GM18499 (cell line): ENCODE measurements around the gene ELF5.
A peak's percentile ranks its signal among the peaks of the same experiment; 100 is the strongest.

Experiments
- ATAC-seq: cut with Tn5 transposase; IDR thresholded peaks from one replicate; pipeline ENCODE4 v1.9.1; 2021; ENCODE audit warnings: moderate number of reproducible peaks; ENCODE audit not compliant: insufficient read depth, unreplicated experiment

Gene ELF5

DNA sequence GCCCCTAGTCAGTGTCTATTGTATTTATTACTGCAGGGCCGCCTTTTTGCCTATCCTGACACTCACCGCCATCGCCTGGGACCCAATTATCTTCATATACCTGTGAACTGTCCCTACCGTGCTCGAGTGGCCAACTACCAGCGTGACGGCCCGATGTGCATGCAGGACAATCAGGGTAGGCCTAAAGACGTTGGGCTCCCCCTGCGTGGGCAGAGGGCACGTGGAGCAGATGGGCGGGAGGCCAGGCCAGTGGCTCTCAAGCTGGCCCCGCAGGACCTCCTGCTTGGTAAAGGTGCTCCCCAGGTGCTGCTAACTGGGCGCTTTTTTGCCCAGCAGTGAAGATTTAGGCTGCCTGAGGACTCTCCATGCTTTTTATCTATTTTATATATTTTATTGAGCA, 52.4 kb downstream of the ELF5 start:
- ATAC-seq = no peak

DNA sequence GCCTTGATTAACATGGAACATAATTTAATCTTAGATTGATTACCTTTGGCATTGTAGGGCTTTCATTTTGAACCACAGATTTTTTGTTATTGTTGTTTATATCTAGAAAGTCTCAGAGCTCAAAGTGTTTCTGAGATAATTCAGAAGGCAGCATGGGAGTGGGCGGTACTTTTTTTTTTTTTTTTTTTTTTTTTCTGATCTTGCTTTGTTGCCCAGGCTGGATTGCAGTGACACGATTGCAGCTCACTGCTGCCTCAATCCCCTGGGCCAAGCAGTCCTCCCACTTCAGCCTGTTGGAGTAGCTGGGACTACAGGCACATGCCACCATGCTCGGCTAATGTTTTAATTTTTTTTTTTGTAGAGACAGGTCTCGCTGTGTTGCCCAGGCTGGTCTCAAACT, 53.3 kb downstream of the ELF5 start:
- no peak for ATAC-seq

DNA sequence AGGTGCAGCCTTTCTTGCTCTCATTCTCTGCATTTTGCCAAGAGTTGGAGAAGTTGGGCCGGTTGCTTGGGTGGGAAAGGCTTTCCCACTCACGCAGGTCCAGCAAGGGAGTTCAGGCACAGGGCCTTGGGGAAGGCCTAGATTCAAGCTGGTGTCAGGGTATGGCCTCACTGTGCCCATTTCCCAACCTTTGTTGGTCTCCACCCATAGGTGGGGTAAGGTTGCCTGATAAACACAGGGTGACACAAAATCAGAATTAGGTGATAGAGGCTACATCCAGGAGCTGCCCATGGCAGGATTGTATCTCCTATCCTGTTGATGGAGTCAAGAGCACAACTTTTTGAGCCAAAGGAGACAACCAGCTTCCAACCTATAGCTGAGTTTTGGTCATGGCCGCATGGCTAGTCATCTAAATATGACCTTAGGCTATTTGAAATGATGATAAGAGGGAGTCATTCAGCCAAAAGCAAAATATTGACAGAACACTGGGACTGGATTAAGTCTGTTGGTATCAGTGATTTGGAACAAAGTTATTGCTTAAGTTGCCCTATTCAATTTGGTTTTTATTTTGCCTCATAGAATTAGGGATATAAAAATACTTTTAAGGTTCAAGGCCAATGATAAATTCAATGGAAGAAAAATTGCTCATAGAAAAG, 54.0 kb downstream of the ELF5 start:
- ATAC-seq = no peak

DNA sequence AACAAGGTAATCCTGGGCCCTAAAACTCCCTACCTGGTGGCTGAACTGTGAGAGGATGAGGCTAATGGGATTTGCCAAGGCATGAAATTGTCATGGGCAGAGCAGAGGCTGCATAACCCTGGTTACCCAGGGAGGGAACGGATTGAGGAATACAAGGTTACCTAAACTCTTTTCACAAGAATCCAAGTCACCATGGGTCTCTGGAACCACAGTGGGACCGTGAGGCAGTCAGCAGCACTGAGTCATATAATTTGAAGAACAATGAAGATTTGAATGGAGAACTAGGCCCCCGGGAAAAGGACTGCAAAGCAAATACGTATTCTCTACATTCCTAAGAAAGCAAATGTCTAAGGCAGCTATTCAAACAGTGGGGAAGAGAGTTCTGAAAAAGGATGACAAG, 55.1 kb downstream of the ELF5 start:
- ATAC-seq = no peak

DNA sequence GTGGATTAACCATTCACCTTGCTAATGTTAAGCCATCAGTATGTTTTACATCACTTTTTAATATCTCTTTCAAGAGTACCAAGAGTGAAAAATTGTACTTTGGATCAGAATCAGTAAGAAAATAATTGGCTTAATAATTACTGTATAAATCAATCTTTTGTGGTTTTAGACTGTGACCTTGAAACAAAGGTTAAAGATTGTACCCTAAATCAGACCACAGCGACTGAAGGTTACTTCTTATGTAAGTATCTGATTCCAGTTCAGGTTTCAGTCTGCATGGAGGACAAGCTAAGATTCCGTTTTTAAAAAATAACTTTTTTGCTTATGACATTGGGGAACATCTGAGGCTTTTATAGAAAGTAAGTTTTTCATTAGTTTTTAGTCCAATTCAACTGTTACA, 56.0 kb downstream of the ELF5 start:
- ATAC-seq = no peak

DNA sequence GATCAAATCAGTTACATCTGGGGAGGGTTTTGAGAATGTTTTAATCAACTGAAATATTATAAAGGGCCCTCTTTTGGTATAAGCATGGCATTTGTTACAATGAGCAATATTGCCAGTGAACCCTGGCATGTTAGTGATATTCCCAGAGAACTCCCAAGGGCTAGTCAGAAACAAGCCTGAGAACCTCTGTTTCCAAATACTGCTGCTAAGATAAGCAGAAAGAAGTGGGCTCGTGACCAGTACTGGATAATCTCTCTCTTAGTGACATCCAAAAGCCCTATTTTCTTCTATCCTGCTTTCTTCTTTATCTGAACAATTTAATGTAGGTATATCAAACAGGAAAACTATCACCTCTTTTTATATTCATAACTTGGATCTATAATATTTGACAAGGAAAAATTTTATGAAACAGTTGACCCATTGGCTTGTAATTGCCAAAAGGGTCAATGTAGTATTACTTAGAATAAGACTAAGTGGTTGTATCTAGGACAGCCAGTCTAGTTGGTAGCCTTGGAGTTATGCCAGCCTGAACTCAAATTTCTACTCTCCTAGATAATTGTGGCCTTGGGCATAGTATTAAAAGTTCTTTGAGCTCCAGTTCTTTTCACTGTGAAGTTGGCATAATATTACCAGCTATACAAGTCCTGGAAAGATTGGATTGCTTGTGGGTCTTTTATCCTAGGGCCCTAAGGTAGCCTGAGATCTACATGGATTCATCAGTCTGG, 59.1 kb downstream of the ELF5 start:
- no peak for ATAC-seq

DNA sequence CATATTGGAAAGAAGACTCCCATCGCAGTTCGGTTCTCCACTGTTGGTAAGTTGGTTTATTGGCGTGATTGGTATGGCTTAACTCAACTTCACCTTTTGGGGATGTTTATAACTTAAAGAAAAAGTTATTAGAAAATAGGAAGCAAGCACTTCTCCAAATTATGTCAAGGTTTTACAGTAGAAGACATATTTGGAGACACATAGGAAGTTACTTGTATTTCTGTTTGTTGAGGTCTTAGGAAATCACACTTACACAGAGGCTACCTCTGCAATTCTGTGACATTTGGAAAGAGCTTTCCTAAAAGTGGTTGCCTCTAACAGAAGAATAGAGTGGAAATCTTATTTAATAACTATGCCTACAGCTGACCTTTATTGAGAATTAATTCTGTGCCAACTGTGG, 62.5 kb downstream of the ELF5 start:
- ATAC-seq = no peak

DNA sequence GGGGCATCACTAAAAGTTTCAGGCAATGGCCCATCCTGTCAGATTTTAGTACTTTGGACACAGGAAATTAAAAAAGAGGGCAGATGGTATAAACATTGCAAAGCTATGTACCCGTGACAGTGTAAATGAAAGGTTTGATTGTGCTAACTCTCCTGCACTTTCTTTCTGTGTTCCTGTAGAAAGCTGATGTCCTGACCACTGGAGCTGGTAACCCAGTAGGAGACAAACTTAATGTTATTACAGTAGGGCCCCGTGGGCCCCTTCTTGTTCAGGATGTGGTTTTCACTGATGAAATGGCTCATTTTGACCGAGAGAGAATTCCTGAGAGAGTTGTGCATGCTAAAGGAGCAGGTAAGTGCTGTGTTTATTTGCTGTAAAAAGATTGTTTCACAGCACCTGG, 64.6 kb downstream of the ELF5 start:
- no peak for ATAC-seq

DNA sequence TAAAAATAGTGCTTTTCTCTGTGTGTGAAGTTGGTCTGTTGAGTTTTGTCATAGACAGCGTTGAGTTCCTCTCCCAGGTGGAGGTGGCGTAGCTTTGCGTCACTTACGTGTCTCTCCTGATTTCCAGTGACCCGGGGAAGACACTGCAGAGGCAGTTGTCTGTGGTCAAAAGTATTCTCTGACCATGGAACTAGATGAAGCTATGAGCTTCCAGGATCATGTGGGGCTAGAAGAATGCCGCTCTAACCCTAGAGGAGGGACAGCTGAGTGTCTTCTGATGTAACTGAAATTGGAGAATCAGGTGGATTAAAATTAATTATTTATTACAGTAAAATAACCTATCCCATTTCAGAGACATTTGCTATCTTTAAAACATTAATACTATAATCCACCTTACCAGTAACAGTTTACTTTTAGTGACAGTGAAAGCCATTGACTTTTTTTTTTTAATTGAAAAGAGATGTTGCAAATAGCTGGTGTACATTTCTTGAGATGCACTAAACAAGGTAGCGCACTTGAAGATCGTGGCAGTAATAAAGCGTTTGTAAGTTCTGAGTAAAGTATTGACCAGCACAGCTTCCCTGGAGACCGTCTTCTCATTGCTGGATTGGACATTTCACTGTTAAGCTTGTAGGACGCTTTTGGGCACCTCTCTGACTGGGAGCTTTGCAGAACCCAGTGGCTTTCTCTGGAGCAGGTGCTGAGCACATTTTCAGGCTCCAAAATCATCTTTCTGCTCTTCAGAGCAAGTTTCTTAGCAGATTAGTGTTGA, 65.2 kb downstream of the ELF5 start:
- no peak for ATAC-seq

DNA sequence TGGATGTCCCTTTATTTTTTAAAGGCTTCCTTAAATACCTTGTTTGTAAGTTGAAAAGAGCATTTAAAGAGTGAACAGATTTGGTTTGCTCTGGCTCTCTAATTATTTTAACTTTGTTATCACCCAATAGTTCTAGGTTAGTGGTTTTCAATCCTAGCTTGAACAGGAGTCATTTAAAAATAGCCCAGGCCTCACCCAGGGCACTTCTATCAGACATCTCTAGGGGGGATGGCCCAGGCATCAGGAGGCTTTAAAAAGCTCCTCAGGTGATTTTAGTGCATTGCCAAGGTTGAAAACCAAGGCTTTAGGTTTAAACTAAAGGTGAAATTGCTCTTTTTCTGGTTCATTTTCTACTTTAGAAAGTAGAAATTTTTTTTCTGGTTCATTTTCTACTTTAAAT, 66.5 kb downstream of the ELF5 start:
- no peak for ATAC-seq

DNA sequence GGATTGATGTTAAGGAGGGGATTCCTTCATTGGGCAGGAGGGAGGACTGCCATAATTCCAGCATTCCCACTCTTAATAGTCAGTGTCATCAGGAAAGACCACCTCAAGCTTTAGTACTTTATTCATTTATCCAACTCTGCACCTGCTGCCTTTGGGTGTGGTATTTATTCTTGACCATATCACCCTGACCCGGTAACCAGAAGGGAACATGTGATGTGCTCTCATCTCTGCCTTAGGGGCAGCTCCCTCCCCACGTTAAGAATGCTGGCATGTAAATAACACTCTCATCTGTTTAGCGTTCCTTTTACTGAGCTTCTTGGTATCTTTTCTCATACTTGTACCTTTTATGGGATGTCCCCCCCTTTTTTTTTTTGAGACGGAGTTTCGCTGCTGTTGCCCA, 67.2 kb downstream of the ELF5 start:
- no peak for ATAC-seq

DNA sequence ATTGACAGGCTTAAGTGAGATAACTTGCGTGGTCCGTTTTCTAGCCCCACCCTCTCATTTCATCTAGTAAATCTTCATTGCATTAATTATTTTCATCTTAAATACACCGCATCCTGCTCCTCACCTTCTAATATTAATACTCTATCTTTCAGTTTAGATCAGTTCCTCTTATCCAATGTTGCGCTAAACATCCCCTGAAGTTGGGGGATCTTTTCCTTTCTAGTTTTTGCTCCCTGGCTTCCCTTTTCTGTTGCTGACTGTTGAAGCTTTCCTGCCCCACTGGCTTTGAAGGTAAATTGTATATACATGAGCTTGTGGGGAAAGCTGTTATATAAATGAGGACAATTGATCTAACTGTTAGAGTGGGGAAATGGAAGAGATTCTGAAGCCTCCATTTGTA, 67.6 kb downstream of the ELF5 start:
- ATAC-seq = no peak

DNA sequence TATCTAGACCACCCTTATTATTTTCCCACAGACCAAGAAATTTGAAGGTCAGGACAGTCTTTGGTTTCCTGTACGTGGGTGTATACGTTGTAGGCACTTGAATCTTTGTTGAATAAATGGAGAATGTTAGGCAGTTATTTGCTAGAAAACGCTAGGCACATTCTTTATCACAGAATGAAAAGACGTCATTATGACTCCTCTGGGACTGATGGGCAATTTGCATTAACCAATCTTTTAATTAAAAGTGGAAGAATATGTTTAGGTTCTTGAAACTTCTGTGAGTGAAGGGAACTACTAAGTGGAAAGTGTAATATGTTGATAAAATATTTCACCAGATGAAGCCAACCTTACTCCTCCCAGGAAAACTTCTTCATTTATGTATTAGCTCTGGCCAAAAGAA, 69.2 kb downstream of the ELF5 start:
- ATAC-seq = no peak

DNA sequence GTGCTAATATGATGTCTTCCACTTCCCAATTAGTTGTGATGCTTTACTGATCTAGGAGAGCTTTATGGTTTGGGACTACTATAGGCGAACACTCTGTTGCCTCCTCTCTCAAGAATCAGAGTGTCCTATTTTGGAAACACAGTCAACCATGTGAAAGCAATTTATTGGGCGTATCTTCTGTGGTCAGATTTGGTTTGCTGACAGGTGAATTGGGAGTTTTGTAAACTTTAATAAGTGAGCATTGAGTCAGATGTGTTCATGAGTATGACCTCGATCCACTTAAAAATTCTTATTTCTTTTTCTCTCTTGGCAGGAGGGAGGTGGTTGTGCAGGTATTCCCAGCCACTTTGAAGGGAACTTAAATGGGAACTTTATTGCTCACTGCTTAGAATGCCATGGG, 70.5 kb downstream of the ELF5 start:
- no peak for ATAC-seq

DNA sequence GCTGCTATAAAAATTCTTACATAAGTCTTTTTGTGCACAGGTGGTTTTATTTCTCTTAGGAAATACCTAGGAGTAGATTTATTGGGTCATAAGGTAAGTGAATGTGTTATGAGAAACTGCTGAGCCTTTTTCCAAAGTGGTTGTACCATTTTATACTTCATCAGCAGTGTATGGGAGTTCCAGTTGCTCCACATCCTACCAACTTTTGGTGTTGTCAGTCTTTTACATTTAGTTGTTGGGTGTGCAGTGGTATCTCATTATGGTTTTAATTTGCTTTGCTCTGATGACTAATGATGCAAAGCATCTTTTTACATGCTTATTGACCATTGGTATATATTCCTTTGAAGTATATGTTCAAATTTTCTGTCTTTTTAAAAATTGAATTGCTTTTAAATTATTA, 71.8 kb downstream of the ELF5 start:
- no peak for ATAC-seq

DNA sequence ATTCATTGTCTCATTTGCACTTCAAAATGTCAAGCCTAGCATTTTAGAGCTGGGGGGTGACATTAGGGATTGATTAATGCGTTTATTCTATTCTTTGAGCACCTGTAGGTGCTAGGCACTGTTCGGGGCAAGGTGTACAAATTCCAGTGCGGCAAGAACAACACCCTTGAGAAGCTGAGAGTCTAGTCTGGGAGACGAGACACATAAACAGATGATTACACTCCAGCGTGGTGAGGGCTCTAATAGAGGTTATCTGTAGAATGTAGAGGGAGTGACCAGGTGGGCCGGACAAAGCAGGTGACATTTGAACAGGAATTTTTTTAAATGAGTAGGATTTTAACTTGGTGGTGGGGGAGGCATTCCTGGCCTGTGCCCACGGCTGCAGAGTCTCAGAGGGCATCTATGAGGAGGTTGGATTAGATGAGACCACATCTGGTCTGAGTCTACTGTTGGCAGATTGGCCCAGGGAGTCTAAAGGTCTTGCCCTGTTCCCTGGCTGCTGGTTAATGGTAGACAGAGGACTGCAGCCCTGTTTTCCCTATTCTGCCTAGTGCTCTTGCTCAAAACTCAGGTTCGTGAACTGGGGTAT, 73.9 kb downstream of the ELF5 start:
- ATAC-seq = no peak

DNA sequence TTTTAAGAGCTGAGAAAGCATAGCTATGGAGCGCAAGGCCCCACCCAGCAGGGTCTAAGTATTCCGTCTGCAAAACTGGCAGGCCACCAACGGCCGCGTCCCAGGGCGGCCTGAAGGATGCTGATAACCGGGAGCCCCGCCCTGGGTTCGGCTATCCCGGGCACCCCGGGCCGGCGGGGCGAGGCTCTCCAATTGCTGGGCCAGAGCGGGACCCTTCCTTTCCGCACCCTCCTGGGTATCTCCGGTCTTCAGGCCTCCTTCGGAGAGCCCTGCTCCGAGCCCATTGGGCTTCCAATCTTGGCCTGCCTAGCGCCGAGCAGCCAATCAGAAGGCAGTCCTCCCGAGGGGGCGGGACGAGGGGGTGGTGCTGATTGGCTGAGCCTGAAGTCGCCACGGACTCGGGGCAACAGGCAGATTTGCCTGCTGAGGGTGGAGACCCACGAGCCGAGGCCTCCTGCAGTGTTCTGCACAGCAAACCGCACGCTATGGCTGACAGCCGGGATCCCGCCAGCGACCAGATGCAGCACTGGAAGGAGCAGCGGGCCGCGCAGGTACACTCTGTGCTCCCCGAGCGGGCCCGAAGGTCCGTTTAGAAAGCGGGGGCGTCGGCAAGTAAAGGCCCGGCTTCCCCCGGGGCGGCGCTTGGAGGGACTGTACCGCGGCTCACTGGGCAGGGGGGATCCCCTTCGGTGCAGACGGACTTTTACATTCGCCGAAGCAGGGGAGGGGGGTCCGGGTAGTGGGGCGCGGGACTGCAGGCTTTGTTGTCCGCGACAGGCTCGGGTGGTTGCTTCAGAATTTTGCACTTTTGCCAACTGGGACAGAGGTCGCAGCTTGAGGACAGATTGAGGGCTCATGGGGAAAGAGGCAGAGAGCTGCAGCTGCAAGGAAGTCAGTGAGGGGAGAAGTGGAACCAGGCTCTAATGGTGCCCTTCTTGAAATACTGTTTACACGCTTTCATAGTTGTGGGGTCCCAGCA, 74.8 kb downstream of the ELF5 start, which contains the start of gene CAT:
Gene CAT, plus strand, starts transcription at position 406 of the 979 bp plus-strand sequence. Its CDS starts 80 bp downstream, at position 486.
- ATAC-seq = peak; percentile 90

DNA sequence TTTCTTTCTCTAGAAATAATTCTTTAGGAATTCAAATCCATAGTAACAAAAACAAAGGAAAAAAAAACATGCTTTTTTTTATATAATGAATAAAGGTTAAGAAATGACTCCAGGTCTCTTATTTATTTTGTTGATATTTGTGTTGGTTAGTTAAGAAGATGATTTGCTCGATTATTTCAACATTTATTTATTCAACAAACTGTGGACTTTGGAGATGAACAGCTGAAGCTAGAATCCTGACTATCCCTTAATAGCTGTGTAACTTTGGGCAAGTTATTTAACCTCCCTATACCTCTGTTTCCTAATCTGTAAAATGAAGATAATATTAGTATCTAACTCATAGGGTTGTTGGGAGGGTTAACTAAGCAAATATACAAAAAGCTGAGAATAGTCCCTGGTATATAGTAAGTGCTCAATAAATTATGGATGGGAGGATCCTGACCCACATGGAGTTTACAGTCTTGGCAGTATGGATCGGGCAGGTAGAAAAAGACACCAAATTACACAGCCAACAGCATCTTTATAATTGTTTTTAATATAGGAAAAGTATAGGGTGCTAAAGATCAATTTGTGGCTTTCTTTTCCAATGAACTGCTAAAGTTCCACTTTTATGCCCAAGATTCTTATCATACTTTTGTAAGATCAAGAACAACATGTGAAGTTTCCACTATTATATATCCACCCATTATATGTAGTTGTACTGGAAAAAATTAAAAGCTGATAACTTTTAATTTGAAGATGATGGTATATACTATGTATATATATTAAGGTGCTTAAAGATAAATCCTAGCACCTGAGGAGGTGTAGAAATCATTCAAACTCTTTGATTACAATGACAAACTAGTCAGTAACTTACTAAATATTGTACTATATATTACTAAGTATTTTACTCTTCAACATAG, 76.1 kb downstream of the ELF5 start:
- ATAC-seq = no peak

DNA sequence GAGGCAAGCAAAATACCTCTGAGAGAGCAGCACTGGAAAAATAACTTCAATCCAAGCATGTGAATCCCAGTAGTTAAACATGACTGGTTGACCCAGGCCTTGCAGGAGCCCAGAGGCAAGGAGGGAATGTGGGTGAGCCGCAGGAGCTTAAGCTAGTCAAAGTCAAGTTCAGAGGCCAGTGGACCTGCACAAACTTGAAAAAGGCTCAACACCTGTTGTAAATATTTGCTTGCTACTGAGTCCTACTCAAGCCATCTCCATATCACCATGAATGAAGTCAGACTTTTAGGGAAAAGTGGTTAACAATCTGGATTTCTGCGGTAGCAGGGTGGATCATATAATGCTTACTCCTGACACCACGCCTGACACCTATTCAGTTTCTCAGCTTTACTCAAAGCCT, 79.7 kb downstream of the ELF5 start:
- ATAC-seq = no peak
